ENCODE measurements around the gene NUBP2. TPM values are rescaled to one million over a fixed set of nuclear protein-coding genes. Genes with fewer than 3 reads are reported as not detected.

NUBP2 gene
- total RNA-seq, 4 donors from 2014 or later: 55.4 to 115 (median 90.8) TPM

DNA sequence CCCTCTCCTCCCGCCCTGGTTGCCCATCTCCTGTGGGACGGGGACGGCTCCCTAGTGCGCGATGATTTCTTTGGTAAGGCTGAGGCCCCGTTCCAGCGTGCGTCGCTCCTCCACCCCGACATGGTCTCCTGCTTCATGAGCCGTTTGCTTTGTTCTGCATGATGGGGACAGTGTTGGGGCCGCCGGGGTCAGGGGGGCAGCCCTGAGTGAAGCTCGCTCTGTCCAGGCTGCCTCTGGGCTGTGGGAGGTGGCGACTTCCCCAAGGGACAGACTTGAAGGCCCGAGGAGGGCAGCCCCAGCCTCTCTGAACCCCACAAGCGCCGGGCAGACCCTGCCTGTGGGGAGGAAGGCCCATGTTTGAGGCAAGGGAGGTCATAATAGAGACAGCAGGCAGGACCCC lies 23.8 kb upstream of the NUBP2 start:
- WGBS: 92% methylated on average over 13 of the region's 18 CpGs
- Histone ChIP-seq H3K9me3 (no peaks in the 10 kb centered on the region), H3K27me3 (no peaks in the 10 kb centered on the region), H3K4me3 (no peak overlapping the region), H3K36me3 (peaks cover 65% of the 10 kb centered on the region), H3K27ac (no peak overlapping the region), H3K4me1 (peaks cover 12% of the 10 kb centered on the region)
- DNase-seq (ENCODE audit: low spot score in 2 of 2): no peak
- TF ChIP-seq, protein P1, sequence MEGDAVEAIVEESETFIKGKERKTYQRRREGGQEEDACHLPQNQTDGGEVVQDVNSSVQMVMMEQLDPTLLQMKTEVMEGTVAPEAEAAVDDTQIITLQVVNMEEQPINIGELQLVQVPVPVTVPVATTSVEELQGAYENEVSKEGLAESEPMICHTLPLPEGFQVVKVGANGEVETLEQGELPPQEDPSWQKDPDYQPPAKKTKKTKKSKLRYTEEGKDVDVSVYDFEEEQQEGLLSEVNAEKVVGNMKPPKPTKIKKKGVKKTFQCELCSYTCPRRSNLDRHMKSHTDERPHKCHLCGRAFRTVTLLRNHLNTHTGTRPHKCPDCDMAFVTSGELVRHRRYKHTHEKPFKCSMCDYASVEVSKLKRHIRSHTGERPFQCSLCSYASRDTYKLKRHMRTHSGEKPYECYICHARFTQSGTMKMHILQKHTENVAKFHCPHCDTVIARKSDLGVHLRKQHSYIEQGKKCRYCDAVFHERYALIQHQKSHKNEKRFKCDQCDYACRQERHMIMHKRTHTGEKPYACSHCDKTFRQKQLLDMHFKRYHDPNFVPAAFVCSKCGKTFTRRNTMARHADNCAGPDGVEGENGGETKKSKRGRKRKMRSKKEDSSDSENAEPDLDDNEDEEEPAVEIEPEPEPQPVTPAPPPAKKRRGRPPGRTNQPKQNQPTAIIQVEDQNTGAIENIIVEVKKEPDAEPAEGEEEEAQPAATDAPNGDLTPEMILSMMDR (IDR thresholded peaks at IDR 0.05): no peak
- no peak for TF ChIP-seq EP300 (IDR thresholded peaks at IDR 0.05)
- no peak for TF ChIP-seq POLR2A (IDR thresholded peaks at IDR 0.05)
- TF ChIP-seq POLR2AphosphoS5 (IDR thresholded peaks at IDR 0.05): no peak

DNA sequence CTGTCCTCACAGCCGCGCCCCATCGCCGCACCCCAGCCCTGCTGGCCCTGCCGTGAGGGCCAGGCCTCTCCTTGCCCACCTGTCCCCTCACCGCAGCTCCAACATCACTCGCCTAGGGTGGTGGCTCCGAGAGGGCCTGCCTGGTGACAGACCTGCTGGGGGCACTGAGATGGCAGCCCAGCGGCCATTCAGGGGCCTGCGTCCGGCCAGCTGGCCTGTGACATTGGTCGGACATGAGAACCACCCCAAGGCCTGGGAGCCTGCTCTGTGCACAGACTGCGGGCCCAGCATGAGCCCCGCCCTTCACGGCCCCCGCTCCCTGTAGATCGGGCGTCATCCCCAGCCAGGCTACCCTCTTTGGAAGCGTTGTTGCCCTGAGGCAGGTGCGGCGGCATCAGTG lies 23.2 kb upstream of the NUBP2 start:
- Histone ChIP-seq H3K27ac (no peak overlapping the region), H3K4me1 (peaks cover 14% of the 10 kb centered on the region), H3K27me3 (no peaks in the 10 kb centered on the region), H3K4me3 (no peak overlapping the region), H3K36me3 (peaks cover 66% of the 10 kb centered on the region), H3K9me3 (no peaks in the 10 kb centered on the region)
- TF ChIP-seq EP300 (IDR thresholded peaks at IDR 0.05) (no peak), POLR2A (IDR thresholded peaks at IDR 0.05) (no peak), POLR2AphosphoS5 (IDR thresholded peaks at IDR 0.05) (no peak)
- TF ChIP-seq, protein P1 (IDR thresholded peaks at IDR 0.05): no peak
- 96% methylated on average over 14 of the region's 21 CpGs for WGBS
- no peak for DNase-seq (ENCODE audit: low spot score in 2 of 2)

DNA sequence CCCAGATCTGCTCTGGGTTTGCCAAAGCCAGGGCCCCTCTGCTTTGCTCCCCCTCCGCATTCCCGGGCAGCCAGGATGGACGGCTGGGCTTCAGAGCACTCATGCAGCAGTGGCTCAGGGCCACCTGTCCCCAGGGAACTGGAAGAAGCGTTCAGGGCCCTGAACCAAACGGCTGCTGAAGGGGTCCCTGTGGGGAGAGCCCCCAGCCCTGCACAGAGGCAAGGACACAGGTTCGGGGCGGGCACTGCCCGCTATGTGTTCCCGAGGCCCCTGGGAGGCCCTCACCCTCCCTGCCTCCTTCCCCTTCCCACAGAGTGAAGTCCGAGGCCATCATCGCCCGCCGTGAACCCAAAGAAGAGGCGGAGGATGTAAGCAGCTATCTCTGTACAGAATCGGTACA lies 21.8 kb upstream of the NUBP2 start:
- 99% methylated on average over 12 of the region's 15 CpGs for WGBS
- peaks cover 80% of the 10 kb centered on the region for H3K36me3 ChIP-seq
- no peak overlapping the region for H3K27ac ChIP-seq
- peaks cover 8% of the 10 kb centered on the region for H3K4me1 ChIP-seq
- H3K4me3 ChIP-seq: no peak overlapping the region
- H3K27me3 ChIP-seq: no peaks in the 10 kb centered on the region
- no peak for TF ChIP-seq POLR2A (IDR thresholded peaks at IDR 0.05)
- TF ChIP-seq POLR2AphosphoS5 (IDR thresholded peaks at IDR 0.05): no peak
- TF ChIP-seq, protein P1 (IDR thresholded peaks at IDR 0.05): no peak
- TF ChIP-seq EP300 (IDR thresholded peaks at IDR 0.05): no peak
- H3K9me3 ChIP-seq: no peaks in the 10 kb centered on the region
- DNase-seq (ENCODE audit: low spot score in 2 of 2): no peak

DNA sequence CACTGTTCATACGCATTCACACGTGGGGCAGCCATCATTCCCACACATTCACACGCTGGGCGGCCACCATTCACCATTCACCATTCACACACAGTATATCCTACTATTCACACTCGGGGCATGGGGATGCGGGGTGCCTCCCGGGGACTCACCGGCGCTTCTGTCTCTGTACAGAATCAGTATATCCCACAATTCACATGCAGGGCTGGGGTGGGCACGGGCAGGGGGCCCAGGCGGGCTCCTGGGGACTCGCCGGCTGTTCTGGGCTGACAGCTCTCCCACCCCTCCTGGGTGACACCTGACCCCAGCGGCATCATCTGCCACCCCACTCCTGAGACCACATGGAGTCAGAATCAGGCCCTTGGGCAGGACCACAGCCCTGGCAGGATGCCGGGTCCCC lies 21.0 kb upstream of the NUBP2 start:
- no peaks in the 10 kb centered on the region for H3K27me3 ChIP-seq
- WGBS: 90% methylated on average over 7 of the region's 15 CpGs
- H3K9me3 ChIP-seq: no peaks in the 10 kb centered on the region
- no peak for TF ChIP-seq EP300 (IDR thresholded peaks at IDR 0.05)
- no peak for TF ChIP-seq POLR2A (IDR thresholded peaks at IDR 0.05)
- TF ChIP-seq, protein P1 (IDR thresholded peaks at IDR 0.05): no peak
- no peak for TF ChIP-seq POLR2AphosphoS5 (IDR thresholded peaks at IDR 0.05)
- no peak overlapping the region for H3K27ac ChIP-seq
- peaks cover 88% of the 10 kb centered on the region for H3K36me3 ChIP-seq
- no peak for DNase-seq (ENCODE audit: low spot score in 2 of 2)
- peaks cover 8% of the 10 kb centered on the region for H3K4me1 ChIP-seq
- no peak overlapping the region for H3K4me3 ChIP-seq

DNA sequence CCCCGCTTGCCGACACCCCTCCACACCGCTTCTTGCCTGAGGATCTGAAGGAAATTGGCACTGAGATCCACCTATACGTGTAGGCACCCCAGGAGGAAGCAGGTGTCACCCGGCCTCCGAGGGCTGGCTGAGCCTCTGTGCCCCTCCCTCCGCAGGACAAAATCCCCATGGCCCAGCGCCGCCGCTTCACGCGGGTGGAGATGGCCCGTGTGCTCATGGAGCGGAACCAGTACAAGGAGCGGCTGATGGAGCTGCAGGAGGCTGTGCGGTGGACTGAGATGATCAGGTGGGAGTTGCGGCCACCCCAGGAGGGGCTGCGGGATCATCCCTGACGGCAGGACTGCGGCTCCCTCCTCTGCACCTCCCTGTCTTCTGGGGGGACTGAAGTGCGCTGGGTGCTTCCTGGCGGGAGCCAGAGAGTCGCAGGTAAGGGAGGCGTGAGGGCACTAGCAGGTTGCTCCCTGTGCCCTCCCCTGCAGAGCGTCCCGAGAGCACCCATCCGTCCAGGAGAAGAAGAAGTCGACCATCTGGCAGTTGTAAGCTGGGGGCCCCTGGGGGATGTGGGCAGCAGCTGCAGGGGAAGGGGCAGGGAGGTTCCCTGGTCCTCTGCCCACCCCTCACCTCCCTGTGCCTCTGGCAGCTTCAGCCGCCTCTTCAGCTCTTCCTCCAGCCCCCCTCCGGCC lies 20.4 kb upstream of the NUBP2 start:
- Histone ChIP-seq H3K9me3 (no peaks in the 10 kb centered on the region), H3K36me3 (peaks cover 94% of the 10 kb centered on the region), H3K4me3 (no peak overlapping the region), H3K27ac (no peak overlapping the region), H3K4me1 (peaks cover 8% of the 10 kb centered on the region), H3K27me3 (no peaks in the 10 kb centered on the region)
- TF ChIP-seq POLR2A (IDR thresholded peaks at IDR 0.05) (no peak), POLR2AphosphoS5 (IDR thresholded peaks at IDR 0.05) (no peak), EP300 (IDR thresholded peaks at IDR 0.05) (no peak)
- TF ChIP-seq, protein P1 (IDR thresholded peaks at IDR 0.05): no peak
- 85% methylated on average over 12 of the region's 30 CpGs for WGBS
- no peak for DNase-seq (ENCODE audit: low spot score in 2 of 2)

Data from suprapubic skin (tissue), 4 donors.